ENCODE measurements around the gene TRPM6.

- TF ChIP-seq CTCF (IDR thresholded peaks at IDR 0.05; ENCODE audit: low read depth, low read length) = no peak
- TF ChIP-seq EZH2phosphoT487 (IDR thresholded peaks at IDR 0.05; ENCODE audit: low read depth) = no peak
These were observed 77.5 kb downstream of the TRPM6 start for GRCh38 chr9:74810200-74810599.

Measured in OCI-LY3 (cell line).